ENCODE results near the gene AGXT. TPM values are rescaled to one million over a fixed set of nuclear protein-coding genes. Genes with fewer than 3 reads are reported as not detected.
A peak's percentile ranks its signal among the peaks of the same experiment; 100 is the strongest.

Gene AGXT
- total RNA-seq, 1 experiment from 2014 or later, result 0.26 TPM

DNA sequence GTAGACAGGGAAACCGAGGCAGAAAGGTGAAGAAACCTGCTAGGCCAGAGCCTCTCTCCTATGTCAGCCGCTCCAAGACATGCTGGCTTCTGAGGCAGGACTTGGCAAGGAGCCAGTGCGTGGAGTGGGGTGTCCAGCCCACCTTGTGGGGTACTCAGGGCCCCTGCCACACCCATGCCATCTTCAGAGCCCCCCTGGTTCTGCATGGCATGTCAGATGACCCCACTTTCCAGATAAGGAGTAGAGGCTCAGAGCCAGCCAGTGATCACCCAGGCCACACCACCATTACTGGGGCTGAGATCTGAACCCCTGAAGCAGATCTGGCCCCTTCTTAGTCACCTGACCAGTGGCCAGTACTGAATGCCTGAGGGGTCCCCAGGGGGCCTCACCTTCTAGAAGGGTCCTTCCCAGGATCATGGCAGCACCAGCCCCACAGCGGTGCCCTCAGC lies 52.2 kb downstream of the AGXT start:
- H3K27me3 ChIP-seq (replicated peaks), result no peaks in the 10 kb centered on the region
- peaks cover 63% of the 10 kb centered on the region for H3K4me1 ChIP-seq (replicated peaks)
- DNase-seq (ENCODE audit: low read depth in 1 of 2, low spot score in 2 of 2), result peak in 1 of 2 experiments; percentile 45
- no peak overlapping the region for H3K4me3 ChIP-seq
- no peaks in the 10 kb centered on the region for H3K36me3 ChIP-seq
- no peaks in the 10 kb centered on the region for H3K9me3 ChIP-seq (replicated peaks)
- peak overlapping the region; percentile 94 for H3K27ac ChIP-seq

DNA sequence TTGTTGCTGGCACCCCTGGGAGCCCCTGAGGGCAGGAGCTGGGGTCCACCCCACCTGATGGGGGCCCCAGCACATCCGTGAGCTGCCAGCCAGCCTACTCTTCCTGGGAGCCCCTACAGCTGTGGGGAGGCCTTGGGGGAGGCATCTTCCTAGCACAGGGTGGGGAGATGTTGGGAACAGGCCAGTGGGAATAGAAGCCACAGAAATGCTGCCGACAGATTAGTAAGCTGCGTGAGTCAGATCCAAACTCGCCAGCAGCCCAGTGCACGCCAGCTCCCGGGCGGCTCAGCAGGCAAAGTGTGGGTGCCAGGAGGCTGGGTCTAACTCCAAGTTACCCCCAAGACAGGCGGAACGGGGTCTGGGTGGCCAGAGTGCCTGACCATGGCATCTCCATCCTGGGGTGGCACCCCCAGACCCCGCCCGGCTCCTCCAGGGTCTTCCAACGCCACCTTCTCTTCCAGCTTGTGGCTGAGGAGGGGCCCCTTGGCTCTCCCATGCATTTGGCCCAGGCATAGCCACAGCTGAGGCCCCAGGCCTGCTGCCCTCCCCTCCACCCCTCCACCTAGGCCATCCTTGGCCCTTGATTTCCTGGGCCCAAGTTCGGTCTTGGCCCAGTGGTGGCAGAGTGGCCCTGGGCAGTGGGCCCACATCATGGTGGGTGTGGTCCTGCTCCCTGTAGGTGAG lies 52.8 kb downstream of the AGXT start:
- Histone ChIP-seq H3K27me3 (replicated peaks) (no peaks in the 10 kb centered on the region), H3K36me3 (no peaks in the 10 kb centered on the region), H3K27ac (peak overlapping the region; percentile 94), H3K4me1 (replicated peaks) (peaks cover 60% of the 10 kb centered on the region), H3K4me3 (no peak overlapping the region), H3K9me3 (replicated peaks) (no peaks in the 10 kb centered on the region)
- peak; percentile 93 to 94 for DNase-seq (ENCODE audit: low read depth in 1 of 2, low spot score in 2 of 2)

DNA sequence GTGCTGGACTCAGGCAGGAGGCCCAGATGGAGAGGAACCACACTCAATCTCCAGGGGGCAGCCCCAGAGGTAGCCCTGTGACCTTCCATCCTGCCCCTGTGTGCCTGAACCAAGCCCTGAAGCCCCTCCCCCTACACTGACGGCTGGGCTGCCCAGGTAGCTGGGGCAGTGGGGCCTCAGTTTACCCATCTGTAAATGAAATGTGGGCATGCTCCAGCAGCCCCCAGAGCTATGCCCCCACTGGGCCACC lies 53.3 kb downstream of the AGXT start:
- peak overlapping the region; percentile 94 for H3K27ac ChIP-seq
- H3K4me1 ChIP-seq (replicated peaks), result peaks cover 55% of the 10 kb centered on the region
- DNase-seq (ENCODE audit: low read depth in 1 of 2, low spot score in 2 of 2), result no peak
- H3K27me3 ChIP-seq (replicated peaks), result no peaks in the 10 kb centered on the region
- no peaks in the 10 kb centered on the region for H3K36me3 ChIP-seq
- no peaks in the 10 kb centered on the region for H3K9me3 ChIP-seq (replicated peaks)
- H3K4me3 ChIP-seq, result no peak overlapping the region

DNA sequence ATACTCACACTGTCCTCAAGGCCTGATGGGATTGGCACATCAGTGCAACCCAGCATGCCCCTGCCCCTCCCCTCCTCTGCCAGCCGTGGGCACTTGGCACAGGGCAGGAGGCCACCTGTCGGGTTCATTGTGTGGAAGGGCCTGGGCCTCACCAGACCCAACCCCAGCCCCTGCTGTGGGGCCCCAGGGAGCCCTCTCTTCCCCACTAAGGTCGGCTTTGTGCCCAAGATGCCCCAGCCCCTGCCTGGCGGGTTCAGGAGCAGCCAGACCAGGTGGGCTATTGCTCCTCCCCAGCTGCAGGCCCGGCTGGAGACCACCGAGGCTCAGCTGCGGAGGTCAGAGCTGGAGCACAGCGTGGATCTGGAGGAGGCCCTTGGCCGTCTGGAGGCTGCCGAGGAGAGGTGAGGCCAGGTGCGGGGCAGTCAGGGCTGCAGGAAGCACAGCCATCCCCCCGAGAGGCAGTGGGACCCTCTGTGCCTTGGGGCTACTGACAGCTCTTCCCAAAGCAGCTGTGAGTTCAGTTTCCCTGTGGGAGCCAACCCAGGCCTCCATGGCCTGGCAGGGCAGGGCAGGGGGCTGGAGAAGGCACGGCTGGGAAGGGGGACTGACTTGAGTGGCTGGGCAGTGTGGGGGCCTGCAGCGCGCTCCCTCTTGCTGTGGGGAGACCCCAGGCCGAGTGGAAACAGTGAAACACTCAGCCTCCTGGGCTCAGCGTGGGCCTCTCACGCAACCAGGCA lies 53.8 kb downstream of the AGXT start:
- DNase-seq (ENCODE audit: low read depth in 1 of 2, low spot score in 2 of 2), result peak in 1 of 2 experiments; percentile 40
- Histone ChIP-seq H3K36me3 (no peaks in the 10 kb centered on the region), H3K27ac (peak overlapping the region; percentile 94), H3K4me3 (no peak overlapping the region), H3K9me3 (replicated peaks) (no peaks in the 10 kb centered on the region), H3K4me1 (replicated peaks) (peaks cover 50% of the 10 kb centered on the region), H3K27me3 (replicated peaks) (no peaks in the 10 kb centered on the region)

DNA sequence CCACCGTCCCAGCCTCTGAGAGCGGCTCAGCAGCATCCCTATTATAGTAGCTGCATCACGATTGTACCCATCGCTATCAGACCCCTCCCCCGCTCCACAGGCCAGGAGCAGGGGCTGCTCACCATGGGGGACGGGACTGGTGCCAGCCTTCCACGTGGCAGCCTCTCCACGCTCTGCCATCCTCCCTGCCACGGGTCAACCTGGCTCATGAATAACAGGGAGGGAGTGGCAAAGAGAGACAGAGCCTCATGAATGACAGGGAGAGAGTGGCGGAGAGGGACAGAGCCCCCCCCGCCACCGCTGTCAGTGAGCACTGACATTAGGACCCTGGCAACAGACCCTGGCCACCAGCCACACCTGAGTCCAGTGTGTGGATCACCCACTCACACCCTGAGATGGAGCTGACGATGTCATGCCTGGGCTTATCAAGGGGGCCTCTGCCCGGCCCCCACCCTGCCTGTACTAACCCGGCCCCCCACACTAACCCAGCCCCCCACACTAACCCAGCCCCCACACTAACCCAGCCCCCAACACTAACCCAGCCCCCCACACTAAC lies 54.4 kb downstream of the AGXT start:
- Histone ChIP-seq H3K4me1 (replicated peaks) (peaks cover 44% of the 10 kb centered on the region), H3K4me3 (no peak overlapping the region), H3K9me3 (replicated peaks) (peaks cover 3% of the 10 kb centered on the region; the same call in 1 of the 2 replicates), H3K27ac (no peak overlapping the region), H3K36me3 (no peaks in the 10 kb centered on the region), H3K27me3 (replicated peaks) (no peaks in the 10 kb centered on the region)
- DNase-seq (ENCODE audit: low read depth in 1 of 2, low spot score in 2 of 2), result peak in 1 of 2 experiments; percentile 44

DNA sequence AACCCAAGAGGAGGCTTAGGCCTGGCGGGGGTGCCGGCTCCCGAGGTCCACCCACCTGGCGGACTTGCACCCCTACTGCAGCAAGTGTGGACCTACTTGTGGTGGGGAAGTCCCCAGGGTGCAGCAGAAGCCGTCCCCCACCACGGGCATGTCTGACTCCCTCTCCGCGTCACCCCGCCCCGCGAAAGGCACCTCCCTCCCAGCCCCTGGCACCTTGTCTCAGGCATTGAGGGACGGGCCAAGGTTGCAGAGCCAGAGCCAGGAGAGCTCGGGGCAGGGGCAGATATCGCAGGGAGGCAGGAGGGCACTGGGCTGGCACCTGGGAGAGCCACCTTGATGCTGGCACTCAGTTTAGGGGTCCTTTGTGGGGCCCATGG lies 56.6 kb downstream of the AGXT start:
- H3K9me3 ChIP-seq (replicated peaks), result peaks cover 3% of the 10 kb centered on the region; the same call in 1 of the 2 replicates
- no peaks in the 10 kb centered on the region for H3K36me3 ChIP-seq
- H3K27me3 ChIP-seq (replicated peaks), result no peaks in the 10 kb centered on the region
- H3K27ac ChIP-seq, result no peak overlapping the region
- peaks cover 29% of the 10 kb centered on the region for H3K4me1 ChIP-seq (replicated peaks)
- peak in 1 of 2 experiments; percentile 41 for DNase-seq (ENCODE audit: low read depth in 1 of 2, low spot score in 2 of 2)
- no peak overlapping the region for H3K4me3 ChIP-seq

DNA sequence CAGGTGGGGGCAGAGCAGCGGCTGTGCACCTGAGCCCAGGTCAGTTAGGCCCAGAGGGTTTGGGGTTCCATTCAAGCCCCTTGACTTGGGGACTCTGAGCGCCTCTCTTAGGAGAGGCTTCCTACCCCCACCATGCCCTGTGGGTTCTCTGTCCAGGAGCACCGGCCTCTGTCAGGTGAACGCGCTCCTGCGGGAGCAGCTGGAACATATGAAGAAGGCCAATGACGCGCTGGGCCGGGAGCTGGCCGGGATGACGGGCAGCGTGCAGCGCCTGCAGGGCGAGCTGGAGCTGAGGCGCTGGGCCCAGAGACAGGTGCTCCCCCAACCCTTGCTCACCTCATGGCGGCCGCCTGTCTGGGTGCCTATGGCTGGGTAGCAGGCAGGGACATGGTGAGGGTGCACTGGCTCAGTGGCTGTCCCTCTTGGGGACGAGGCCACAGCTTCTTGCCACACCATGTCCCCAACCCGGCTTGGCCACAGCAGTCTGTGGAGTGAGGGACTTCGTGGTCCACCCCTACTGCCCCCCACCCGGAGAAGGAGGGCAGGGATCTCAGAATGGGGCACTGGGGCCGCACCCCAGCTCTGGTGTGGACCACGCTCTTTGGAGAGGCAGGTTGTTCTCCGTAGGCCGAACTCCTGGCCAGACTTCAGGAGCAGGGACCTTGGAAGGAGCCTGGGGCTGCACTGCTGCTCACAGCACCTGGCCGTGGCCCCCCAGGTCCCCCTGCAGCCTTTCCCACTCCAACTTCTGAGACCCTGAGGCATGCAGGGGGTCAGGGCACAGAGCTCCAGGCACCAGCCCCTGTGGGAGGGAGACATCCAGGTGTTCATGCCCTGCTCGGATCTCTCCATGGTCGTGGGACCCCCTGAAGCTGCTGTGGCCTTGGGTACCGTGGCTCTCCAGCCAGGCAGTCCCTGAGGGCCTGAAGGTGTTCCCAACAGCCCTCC lies 57.2 kb downstream of the AGXT start:
- H3K36me3 ChIP-seq, result no peaks in the 10 kb centered on the region
- peak in 1 of 2 experiments; percentile 40 for DNase-seq (ENCODE audit: low read depth in 1 of 2, low spot score in 2 of 2)
- peaks cover 3% of the 10 kb centered on the region; the same call in 1 of the 2 replicates for H3K9me3 ChIP-seq (replicated peaks)
- peaks cover 22% of the 10 kb centered on the region for H3K4me1 ChIP-seq (replicated peaks)
- H3K4me3 ChIP-seq, result no peak overlapping the region
- no peak overlapping the region for H3K27ac ChIP-seq
- no peaks in the 10 kb centered on the region for H3K27me3 ChIP-seq (replicated peaks)

DNA sequence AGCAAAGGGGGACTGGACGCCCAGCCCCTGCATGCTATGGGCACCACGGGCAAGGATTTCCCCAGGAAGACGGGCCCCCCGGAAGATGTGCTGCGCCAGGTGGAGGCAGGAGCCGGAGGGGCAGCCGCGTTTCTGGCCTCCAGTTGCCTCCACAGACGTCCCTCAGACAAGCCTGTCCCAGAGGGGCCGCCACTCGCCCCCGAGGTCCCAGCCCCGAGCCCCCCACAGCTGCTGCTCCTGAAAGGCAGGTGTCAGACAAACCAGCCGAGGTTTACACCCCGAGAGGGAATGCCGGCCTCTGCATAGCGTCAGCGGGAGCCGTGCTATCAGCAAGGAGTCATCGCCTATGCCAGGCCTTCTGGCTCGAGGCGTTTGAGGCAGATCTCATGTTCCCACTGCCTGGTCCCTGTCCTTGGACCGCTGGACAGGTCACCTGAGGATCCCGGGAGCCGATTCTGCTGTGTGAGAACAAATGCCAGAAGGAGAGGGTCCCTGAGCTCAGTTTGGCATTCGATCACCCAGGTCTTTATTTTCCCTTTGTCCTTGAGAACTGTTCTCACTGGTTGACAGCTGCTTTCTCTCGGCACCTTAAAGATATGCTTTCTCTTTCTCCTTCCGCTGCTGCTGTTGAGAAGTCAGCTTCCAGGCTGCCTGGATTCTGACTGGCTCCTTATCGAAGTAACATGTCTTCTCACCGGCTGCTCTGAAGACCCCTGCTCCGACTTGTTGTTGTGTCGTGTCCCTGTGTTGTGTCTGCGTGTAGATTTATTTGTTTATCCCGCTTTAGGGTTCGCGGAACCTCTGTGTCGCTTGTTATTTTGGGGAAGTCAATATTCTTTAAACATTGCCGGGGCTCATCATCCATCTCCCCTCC lies 58.1 kb downstream of the AGXT start:
- Histone ChIP-seq H3K36me3 (no peaks in the 10 kb centered on the region), H3K27me3 (replicated peaks) (no peaks in the 10 kb centered on the region), H3K4me1 (replicated peaks) (peaks cover 13% of the 10 kb centered on the region), H3K4me3 (no peak overlapping the region), H3K9me3 (replicated peaks) (peaks cover 3% of the 10 kb centered on the region; the same call in 1 of the 2 replicates), H3K27ac (no peak overlapping the region)
- peak in 1 of 2 experiments; percentile 40 for DNase-seq (ENCODE audit: low read depth in 1 of 2, low spot score in 2 of 2)

DNA sequence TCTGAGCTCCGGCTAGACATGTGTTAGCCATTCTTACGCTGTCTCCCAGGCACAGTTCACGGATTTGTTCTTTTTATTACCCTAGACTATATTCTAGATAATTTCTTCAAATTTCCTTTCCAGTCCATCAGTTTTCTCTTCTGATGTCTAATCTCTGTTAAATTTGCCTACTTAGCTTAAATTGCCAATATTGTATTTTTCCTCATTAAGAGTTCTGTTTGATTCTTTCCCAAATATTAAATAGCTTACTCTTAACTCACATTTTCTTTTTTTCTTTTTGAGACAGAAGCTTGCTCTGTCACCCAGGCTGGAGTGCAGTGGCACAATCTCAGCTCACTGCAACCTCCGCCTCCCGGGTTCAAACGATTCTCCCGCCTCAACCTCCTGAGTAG lies 58.8 kb downstream of the AGXT start:
- Histone ChIP-seq H3K27me3 (replicated peaks) (no peaks in the 10 kb centered on the region), H3K4me3 (no peak overlapping the region), H3K27ac (no peak overlapping the region), H3K9me3 (replicated peaks) (peaks cover 3% of the 10 kb centered on the region; the same call in 1 of the 2 replicates), H3K36me3 (no peaks in the 10 kb centered on the region), H3K4me1 (replicated peaks) (peaks cover 7% of the 10 kb centered on the region)
- DNase-seq (ENCODE audit: low read depth in 1 of 2, low spot score in 2 of 2), result no peak

DNA sequence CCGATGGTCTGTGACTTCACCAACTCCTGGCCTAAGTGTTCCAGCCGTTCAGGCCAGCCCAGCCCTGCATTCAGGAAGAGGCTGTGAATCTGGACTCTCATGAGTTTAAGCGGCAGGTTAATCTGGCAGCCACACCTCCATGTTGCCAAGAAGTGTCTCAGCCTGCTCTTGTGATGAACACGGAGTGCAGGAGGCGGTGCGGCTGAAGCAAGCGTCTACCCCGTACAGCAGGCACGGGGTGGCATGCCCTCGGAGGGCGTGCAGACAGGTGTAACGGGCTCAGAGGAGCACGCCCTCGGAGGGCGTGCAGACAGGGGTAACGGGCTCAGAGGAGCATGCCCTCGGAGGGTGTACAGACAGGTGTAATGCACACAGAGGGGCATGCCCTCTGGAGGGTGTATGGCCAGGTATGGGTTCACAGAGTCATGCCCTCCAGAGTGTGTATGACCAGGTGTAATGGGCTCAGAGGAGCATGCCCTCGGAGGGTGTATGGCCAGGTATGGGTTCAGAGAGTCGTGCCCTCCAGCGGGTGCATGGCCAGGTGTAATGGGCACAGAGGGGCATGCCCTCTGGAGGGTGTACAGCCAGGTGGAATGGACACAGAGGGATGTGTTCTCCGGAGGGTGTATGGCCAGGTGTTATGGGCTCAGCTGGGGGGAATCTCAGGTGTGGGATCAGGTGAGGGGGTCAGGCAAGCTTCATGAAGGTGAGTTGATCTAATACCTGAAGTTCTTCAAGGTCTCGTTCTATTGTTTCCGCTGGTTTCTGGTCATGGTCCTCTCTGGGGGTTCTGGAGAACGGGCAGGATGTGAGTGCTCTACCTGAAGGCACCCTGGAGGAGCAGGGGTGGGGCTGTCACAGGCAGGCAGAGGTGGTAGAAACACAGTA lies 60.1 kb downstream of the AGXT start:
- Histone ChIP-seq H3K27me3 (replicated peaks) (no peaks in the 10 kb centered on the region), H3K27ac (no peak overlapping the region), H3K4me1 (replicated peaks) (no peaks in the 10 kb centered on the region), H3K9me3 (replicated peaks) (peaks cover 3% of the 10 kb centered on the region; the same call in 1 of the 2 replicates), H3K36me3 (no peaks in the 10 kb centered on the region), H3K4me3 (no peak overlapping the region)
- peak in 1 of 2 experiments; percentile 30 for DNase-seq (ENCODE audit: low read depth in 1 of 2, low spot score in 2 of 2)

DNA sequence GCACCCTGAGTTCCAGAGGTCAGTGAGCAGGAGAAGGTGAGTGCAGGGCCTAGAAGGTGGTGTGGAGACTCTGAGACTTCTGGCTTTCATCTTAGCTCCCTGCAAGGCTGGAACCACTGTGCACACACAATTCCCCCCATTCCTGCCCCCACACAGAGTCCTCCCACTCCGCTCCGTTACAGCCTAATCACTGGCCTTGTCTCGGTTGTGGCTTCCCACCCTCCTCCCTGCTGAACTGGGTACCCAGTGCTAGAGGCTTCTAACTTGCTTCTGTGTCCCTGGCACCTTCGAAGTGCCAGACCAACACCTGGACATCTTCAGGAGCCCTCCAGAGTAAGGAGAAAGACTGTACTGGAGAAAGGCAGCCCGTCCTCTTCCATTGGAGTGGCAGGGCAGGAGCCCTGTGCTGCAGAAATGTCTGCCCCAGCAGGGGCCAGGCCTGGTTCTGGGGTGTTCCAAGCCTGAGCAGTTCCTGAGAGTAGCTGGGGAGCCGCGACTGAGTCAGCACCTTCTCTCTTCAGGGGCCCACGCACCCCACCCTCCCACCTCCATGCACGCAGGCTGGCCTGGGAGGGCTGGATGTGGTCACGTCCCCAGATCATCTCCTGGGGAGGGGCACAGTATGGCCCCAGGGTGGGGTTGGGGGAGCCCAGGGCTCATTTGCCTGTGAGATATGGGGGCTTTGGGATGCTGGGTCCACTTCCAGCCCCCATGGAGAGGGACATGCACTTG lies 60.9 kb downstream of the AGXT start:
- Histone ChIP-seq H3K27me3 (replicated peaks) (no peaks in the 10 kb centered on the region), H3K4me1 (replicated peaks) (no peaks in the 10 kb centered on the region), H3K4me3 (no peak overlapping the region), H3K27ac (no peak overlapping the region), H3K9me3 (replicated peaks) (peaks cover 3% of the 10 kb centered on the region; the same call in 1 of the 2 replicates), H3K36me3 (no peaks in the 10 kb centered on the region)
- no peak for DNase-seq (ENCODE audit: low read depth in 1 of 2, low spot score in 2 of 2)

All from SJSA1 (cell line).